ENCODE measurements around the gene UTP25.

UTP25 gene

DNA sequence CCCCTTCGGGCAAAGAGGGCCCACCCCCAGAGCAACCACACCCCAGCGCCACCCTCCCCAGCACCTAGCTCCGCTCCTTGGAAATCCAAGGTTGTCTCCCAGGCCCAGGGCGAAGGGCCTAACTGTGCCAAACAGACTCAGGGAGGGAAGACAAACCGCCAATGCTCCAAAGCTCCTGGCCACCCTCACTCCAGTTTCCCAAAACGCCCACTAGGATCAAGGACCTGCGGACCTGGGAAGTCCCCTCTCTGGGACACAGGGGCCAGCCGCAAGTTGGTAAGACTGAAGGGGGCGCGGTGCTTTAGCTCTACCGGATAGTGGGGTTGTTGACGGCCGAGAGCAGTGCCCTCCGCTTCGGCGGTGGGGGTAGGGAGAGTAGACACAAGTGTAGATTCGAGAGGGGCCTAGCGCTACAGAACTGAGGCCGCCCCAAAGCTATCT lies 22.4 kb upstream of the UTP25 start:
- no peak for DNase-seq (ENCODE audit: extremely low read depth in 1 of 2, low read depth in 1 of 2)

DNA sequence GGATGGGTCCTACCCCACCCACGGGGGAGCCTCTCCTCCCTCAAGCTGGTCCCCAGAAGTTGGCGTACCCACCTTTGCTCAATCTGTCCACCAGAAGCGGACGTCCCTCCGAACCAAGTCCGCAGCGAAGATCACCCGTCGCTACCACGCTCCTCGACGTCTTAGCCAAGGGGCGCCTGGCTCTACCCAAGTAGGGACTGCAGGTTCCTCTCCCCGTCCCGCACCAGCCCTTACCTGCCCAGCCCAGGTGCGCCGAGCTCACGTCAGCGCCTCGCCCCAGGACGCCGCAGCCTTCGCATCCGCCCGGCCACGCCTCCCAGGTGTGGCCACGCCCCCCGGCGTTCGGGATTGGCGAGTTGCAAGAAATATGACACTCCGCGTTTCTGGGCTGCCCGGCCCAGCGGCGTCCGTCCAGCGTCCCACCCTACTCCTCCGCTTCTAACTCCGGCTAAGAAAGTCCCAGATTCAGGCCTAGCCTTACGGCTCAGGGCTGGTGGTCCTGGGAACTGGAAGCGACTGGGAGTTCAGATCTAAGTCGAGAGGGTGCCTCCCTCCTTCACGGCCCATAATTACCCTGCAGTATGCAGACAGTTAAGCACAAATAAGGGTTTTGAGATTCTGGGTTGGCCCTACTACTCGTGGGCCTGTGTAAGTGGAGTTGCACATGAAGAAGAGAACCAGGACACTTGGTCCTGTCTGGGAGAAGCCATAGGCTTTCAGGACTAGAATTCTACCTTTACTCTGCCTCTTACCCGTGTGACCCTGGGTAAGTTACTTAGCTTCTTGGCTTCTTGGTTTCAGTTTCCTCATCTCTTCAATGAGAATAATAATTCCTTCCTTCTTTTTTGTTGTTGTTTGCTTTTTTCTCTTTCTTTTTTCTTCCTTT lies 21.7 kb upstream of the UTP25 start, which contains the start of gene IRF6:
TSS of gene IRF6 (minus strand) at position 268 of the 886 bp plus-strand sequence. CDS start 4,729 bp downstream, outside the sequence.
- DNase-seq (ENCODE audit: extremely low read depth in 1 of 2, low read depth in 1 of 2): peak; percentile 41 to 50

DNA sequence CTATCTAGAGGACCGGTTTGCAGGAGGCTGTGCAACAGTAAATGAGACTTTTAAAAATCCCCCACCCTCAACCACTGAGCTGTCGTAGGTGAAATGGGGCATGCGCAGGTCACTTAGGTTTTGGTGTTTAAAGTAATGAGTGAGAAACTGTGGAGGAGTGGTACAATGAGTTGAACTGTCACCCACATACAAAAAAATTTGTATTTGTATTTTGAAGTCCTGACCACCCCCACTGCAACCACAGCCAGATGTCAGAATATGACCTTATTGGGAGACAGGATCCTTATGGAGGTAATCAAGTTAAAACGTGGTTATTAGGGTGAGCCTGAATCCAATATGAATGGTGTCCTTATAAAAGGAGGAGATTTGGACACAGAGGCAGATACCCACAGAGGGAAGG lies 20.3 kb upstream of the UTP25 start:
- DNase-seq (ENCODE audit: extremely low read depth in 1 of 2, low read depth in 1 of 2): no peak

DNA sequence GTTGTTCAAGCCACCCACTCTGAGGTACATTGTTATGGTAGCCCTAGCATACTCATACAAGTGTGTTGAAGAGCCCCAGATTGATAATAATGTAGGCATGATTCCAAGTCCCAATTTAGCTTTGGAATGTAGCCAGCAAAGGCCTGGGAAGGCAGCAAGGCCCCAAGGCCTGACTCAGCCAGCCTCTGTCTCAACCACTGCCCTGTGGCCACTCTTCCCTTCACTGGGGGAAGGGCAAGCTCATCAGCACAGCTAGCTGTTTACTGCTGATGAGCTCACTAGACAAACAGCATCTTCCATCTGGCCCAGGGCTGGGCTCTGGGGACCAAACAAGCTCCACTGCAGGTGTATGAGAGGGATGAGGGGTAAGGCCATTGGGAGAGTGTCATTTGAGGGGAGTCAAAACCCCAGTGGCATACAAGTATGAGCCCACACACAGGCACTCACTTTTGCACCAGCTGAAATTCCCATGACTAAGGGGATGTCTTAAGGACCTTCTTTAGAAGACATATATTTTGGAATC lies 19.7 kb upstream of the UTP25 start:
- DNase-seq (ENCODE audit: extremely low read depth in 1 of 2, low read depth in 1 of 2): no peak

GRCh38 chr1:209809611-209810010 lies 18.2 kb upstream of the UTP25 start:
- no peak for DNase-seq (ENCODE audit: extremely low read depth in 1 of 2, low read depth in 1 of 2)

- no peak for DNase-seq (ENCODE audit: extremely low read depth in 1 of 2, low read depth in 1 of 2)
Measured at GRCh38 chr1:209810783-209811182, 17.0 kb upstream of the UTP25 start.

DNA sequence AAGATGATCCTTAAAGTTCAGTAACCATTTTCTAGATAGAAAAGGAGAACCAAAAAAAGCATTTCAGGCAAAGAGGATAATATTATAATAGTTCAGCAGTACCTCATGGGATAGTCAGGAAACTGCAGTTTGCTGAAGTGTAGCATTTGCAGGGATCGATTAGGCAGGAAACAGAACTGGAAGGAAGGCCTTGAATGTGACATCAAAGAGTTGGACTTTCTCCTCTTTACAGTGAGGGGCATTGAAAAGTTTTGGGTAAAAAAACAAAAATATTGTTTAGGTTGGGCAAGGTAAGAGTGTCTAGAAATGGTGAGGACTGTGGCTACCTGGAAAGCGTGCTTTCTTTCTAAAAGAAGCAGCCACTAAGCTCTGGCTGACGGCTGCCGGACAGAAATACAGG lies 13.9 kb upstream of the UTP25 start:
- no peak for DNase-seq (ENCODE audit: extremely low read depth in 1 of 2, low read depth in 1 of 2)

DNA sequence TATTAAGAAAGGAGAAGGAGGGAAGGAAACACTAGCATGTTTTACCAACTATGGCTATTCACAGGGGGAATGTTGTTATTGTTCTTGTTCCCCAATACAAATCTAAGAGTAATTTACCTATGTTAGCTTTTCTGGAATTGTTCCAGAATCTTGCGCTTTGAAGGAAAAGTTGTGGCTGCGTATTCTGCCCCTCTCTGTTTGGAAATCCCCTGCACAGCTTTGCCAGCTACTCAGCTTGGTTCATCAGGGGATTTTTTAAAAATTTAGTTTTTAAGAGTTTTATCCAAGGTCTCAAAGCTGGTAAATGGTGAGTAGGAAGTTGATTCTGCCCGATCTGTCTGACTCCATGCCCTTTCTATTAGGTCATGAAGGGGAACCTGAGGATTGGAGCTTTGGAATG lies 12.3 kb upstream of the UTP25 start:
- no peak for DNase-seq (ENCODE audit: extremely low read depth in 1 of 2, low read depth in 1 of 2)

- DNase-seq (ENCODE audit: extremely low read depth in 1 of 2, low read depth in 1 of 2): no peak
Measured at GRCh38 chr1:209815931-209816341, 11.8 kb upstream of the UTP25 start.

- no peak for DNase-seq (ENCODE audit: extremely low read depth in 1 of 2, low read depth in 1 of 2)
Measured at GRCh38 chr1:209816923-209817322, 10.8 kb upstream of the UTP25 start.

- no peak for DNase-seq (ENCODE audit: extremely low read depth in 1 of 2, low read depth in 1 of 2)
Measured at GRCh38 chr1:209817691-209818090, 10.1 kb upstream of the UTP25 start.

- DNase-seq (ENCODE audit: extremely low read depth in 1 of 2, low read depth in 1 of 2): no peak
Measured at GRCh38 chr1:209819058-209819457, 8.7 kb upstream of the UTP25 start.

- DNase-seq (ENCODE audit: extremely low read depth in 1 of 2, low read depth in 1 of 2): no peak
Measured at GRCh38 chr1:209820986-209821385, 6.8 kb upstream of the UTP25 start.

GRCh38 chr1:209822706-209823105 lies 5.1 kb upstream of the UTP25 start:
- no peak for DNase-seq (ENCODE audit: extremely low read depth in 1 of 2, low read depth in 1 of 2)

DNA sequence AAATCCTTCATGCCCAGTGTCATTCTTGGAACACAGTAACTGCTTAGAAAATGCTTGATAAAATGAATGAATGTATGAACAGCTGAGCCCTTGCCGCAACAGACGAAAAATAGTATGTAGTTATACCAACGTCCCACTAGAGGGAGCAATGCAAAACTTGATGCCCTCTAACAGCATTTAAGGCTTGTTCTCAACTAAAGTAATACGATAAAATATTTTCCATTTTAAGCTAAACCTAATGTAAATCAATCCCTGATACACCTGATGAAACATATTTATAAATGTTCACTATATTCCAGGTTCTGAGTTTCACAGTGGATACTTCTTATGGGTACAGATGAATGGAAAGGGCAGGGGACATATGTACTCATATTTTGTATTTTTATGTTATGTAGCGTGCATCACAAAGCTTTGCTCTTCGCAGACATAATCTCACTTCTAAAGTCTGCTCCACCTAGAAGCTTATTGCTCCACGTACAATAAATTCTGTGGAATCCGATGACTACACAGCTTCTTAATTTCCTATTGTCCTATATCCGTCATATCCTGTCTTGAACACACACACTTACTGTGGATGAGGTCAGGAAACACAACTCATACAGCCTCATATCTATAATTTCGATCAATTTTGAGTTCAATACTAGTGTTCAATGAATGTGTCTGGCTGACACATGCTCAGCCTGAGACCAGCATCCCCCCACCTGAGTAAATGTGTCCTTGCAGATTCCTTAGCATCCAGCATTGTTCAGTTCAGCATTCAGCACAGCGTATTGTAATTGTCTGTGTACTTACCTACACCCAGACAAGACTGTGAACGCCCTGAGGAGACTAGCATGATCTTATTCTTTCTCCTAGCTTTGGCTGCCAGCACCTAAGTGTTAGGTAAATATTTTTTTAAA lies 4.4 kb upstream of the UTP25 start:
- DNase-seq (ENCODE audit: extremely low read depth in 1 of 2, low read depth in 1 of 2): no peak

DNA sequence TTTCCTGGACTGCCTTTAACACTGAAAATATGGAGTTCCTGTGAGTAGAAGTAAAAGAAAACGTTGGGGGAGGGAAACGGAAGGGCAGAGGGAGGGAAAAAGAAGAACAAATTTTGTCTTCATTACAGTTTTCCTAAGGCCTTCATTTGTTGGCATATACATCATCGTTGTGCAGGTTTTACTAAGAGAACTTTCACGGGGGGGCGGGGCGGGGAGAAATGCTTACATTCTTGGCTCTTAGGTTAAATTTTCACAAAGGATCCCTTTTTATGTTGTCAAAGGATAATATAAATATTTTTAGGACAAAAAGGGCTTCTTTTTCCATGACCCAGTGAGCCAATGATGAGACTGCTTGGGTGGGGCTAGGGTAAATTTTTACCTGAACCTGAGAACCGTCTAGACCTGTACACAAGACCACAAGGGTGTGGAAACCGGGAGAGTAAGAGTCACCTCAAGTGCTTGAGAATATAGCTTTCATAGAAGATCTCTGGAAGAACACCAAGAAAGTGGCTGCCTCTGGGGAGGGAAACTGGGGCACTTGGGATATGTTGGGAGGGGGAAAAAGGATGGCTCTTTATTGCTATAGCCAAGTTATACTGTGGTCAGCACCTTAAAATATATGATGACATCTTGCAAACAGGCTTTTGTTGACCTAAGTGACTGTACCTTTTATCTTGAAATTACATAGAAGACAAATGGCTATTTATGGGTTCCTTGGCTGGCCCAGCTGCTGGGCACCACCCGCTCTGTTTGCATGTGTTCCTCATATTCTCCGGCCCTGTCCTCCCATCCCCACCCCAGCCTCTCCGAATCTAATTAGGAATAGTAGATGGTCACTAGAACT lies 2.0 kb upstream of the UTP25 start:
- DNase-seq (ENCODE audit: extremely low read depth in 1 of 2, low read depth in 1 of 2): no peak

DNA sequence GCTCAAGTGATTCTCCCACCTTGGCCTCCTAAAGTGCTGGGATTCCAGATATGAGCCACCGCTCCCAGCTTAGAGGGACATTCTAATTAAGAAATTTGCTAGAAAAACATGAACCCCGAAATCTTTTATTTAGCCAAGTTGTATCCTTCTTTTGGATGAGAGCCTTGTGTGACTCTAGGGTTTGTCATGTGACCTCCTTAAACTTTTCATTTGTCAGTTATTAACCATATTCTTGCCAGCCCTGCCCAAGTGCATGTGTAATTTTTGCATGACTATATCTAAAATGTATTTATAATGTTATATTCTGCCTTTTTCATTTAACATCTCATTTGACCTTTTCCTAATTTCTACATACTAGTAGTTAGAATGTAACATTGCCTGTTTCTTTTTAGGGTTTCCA lies 1.9 kb downstream of the UTP25 start:
- no peak for DNase-seq (ENCODE audit: extremely low read depth in 1 of 2, low read depth in 1 of 2)

GRCh38 chr1:209830722-209831121 lies 3.0 kb downstream of the UTP25 start:
- no peak for DNase-seq (ENCODE audit: extremely low read depth in 1 of 2, low read depth in 1 of 2)

DNA sequence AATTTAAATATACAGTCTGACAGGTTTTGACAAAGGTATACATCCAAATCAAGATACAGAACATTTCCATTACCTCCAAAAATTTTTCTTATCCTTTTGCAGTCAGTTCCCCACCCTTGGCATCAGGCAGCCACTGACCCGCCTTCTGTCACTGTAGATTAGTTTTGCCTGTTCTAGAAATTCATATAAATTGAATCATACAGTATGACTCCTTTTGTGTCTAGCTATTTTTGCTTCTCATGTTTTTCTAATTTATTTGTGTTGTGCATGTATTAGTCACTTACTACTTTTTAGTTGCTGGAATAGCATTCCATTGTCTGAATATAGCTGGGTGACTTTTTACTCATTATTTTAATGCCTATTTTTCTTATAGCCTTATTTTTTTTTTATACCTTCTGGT lies 3.8 kb downstream of the UTP25 start:
- DNase-seq (ENCODE audit: extremely low read depth in 1 of 2, low read depth in 1 of 2): no peak

GRCh38 chr1:209835782-209836298 lies 8.1 kb downstream of the UTP25 start:
- DNase-seq (ENCODE audit: extremely low read depth in 1 of 2, low read depth in 1 of 2): peak in 1 of 2 donors; percentile 31
